GM20000 (cell line): ENCODE results near the gene CTSL.

Source experiments
- DNase-seq: peaks from one replicate; pipeline ENCODE4 v3.0.0; 2012; ENCODE audit warnings: low spot score
- TF ChIP-seq, protein P1 (sequence below): IDR thresholded peaks from 2 replicates; pipeline ENCODE4 v1.5.1; 2012; ENCODE audit warnings: mild to moderate bottlenecking, control low read depth; ENCODE audit errors: extremely low read depth, missing control alignments

The CTSL gene

DNA sequence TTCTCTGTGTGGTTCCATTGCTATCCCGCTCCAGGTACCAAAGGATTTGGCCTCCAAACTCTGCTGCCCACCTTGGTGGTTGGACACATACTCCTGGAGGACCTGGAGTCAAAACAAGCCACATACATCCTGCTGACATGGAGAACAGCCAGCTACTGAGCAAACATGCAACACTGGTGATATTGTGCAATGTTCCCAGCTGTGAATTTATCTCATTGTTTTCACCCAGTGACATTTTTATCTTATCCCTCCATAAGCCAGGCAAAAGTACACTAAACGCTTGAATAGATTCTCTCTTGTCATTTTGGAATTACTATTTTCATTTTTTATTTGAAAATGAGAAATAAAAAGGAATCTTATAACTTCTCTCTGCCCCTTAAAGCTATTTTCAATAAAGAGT, 11.1 kb upstream of the CTSL start:
- DNase-seq = no peak
- TF ChIP-seq, protein P1, sequence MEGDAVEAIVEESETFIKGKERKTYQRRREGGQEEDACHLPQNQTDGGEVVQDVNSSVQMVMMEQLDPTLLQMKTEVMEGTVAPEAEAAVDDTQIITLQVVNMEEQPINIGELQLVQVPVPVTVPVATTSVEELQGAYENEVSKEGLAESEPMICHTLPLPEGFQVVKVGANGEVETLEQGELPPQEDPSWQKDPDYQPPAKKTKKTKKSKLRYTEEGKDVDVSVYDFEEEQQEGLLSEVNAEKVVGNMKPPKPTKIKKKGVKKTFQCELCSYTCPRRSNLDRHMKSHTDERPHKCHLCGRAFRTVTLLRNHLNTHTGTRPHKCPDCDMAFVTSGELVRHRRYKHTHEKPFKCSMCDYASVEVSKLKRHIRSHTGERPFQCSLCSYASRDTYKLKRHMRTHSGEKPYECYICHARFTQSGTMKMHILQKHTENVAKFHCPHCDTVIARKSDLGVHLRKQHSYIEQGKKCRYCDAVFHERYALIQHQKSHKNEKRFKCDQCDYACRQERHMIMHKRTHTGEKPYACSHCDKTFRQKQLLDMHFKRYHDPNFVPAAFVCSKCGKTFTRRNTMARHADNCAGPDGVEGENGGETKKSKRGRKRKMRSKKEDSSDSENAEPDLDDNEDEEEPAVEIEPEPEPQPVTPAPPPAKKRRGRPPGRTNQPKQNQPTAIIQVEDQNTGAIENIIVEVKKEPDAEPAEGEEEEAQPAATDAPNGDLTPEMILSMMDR = no peak

DNA sequence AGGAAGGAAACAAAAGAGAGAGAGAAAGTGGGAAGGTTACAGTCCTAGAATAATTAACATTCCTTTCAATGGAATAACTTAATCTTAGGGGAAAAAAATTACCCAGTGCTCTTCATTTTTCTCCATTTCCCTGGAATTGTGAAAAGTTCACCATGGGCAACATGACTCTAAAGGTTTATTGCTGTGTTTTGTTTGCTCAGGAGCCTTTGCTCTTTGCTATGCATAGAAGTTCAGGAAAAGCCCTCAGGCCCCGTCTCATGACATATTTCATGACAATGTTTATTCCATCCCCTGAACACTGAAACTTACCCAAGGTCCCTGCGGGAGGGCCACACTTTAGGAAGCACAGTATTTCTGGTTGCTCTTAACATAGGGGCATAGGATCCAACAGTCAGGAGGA, 9.8 kb upstream of the CTSL start:
- DNase-seq = no peak
- TF ChIP-seq, protein P1 = no peak

DNA sequence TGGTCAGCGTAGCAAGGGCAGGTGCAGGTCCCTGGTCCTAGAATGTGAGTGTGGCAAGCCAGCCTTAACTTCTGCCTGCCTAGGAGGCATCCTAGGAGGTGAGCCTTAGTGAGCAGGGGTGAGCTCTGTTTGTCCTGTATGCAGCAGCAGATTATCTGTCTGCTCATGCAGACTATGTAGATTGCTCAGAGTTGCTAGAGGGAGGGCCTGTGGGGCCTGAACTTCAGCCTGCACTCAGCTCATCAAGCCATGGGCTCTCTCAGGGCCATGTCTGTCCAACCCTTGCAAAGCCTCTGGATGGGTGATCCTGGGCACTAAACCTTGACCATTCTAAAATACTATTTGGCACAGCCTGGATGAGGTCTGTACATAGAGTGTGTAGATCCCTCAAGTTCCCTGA, 8.5 kb upstream of the CTSL start:
- TF ChIP-seq, protein P1 = no peak
- no peak for DNase-seq

DNA sequence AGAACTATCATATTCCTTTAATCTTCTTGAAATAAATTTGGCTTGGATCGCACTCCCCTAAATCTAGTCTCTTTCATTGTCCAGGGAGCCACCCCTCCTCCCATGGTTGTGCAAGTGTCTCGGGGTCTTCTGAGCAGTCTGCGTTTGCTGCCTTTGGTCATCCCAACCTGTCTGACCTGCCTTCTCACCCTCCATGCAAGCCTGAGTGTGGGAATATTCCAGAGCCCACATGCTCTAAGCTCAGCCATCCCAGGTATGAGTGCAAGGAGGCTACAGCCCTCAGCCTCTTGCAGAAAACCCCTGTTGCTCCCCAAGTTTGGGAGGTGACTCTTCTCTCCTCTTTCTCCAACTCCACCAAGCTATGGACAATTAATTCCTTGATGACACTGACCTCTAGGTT, 7.7 kb upstream of the CTSL start:
- TF ChIP-seq, protein P1 = no peak
- DNase-seq = no peak

DNA sequence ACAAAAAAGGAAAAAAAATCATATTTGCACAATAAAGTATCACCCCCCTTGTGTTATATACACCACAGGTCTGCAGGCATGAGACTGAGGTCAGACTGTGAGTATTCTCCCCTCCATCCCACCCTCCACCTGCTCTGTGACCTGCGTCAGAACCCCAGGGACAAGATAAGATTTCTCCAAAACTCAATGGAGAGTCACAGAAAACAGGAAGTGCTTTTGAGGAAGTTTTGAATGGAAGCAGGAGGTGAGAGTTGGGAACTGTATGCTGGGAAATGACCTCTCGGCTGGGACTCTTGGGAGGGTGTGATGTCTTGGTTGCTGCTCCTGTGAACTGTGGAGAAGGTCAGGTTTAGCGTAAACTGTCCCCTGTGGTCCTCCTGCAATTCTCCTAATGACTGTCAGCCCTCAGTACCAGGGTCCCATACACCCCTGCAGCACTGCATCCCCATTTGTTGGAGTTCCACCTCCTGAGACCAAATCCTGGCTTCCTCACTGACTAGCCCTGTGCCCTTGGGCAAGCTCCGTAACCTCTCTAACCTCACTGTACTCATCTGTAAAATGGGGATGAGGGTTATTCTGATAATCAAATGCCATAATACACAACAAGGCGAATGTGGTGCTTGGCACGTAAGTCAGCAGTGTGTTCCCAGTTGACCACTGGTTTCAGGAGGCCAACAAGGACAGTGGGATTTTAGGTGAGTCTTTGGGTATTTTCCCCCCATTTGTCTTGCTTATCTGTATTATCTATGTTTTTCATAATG, 6.9 kb upstream of the CTSL start:
- no peak for DNase-seq
- TF ChIP-seq, protein P1 = no peak

DNA sequence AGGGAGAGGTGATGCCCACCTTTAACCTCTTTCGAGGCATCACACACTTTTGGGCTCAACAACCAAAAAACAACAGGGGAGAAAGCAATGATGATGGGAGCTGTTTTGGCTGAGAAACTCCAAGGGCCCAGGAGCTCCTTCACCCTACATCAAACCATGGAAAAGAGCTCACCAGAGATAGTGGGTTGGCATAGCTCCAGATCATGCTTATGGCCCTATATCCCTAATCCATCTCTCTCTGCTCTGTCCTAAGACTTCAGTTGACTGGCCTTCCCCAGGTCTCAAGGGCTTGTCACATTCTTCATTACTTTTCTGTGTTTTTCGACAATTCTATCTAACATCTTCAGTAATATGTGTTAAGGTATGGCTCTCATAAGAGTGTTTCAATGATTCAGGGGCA, 5.7 kb upstream of the CTSL start:
- DNase-seq = no peak
- TF ChIP-seq, protein P1 = no peak

DNA sequence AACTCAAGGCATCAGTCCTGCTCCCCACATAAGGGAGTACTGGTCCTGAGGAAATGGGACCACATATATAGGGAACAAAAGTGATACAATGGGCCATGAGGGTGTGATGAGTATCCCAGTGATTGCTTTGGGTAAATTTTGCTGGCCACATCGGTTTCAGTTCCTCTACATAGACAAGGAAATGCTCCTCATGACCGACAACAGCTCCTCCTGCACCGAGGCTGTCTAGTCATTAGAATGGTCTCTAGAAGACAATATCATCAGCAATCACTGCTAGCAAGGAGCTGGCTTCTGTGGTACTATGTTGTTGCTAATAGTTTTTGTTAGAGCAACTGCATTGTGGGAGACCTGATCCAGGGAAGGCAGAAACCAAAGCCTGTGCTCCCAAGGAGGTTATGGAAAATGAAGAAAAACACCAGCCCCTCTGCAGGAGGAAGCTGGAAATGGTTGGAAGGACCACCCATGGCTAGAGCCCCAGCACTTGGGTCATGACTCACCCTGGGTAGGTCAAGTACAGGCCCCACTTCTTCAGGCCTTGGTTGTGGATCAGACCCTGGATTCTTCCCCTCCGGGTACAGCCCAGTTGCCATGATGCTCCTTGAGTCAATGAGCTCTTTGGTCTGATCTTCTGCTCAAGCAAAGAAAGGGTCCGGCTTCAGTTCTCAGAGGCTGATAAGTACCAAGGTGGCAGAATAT, 3.4 kb upstream of the CTSL start:
- DNase-seq = peak; percentile 41
- TF ChIP-seq, protein P1 = no peak
